Stomach (tissue), 4 donors: ENCODE results near the gene VAPA.

Experiments
- CTCF ChIP-seq, 7 experiments: fragments of 450-650 bp in 4 of 7; fragments of 200-600 bp in 3 of 7; sonication (generic) in 3 of 7; IDR thresholded peaks; one replicate each; pipeline ENCODE4 v1.5.1; 2016 to 2019; ENCODE audit warnings: antibody characterized with exemption in 7 of 7, control low read depth in 2 of 7, mild to moderate bottlenecking in 1 of 7
- EP300 ChIP-seq: sonication (generic); formaldehyde crosslinking; IDR thresholded peaks from one replicate; pipeline ENCODE4 v1.6.1; 2017; ENCODE audit warnings: antibody characterized with exemption
- POLR2AphosphoS5 ChIP-seq, 3 donors: sonication (generic); formaldehyde crosslinking; IDR thresholded peaks; one replicate each; pipeline ENCODE4 v1.6.1; 2016; ENCODE audit warnings: antibody characterized with exemption in 3 of 3

GRCh38 chr18:9994026-9994570, 80.3 kb downstream of the VAPA start:
- TF ChIP-seq CTCF (IDR thresholded peaks at IDR 0.05) (no peak), EP300 (no peak), POLR2AphosphoS5 (IDR thresholded peaks at IDR 0.05) (no peak)
